HepG2 (cell line): Measurements from ENCODE around the gene MYBPC3.
A peak's percentile ranks its signal among the peaks of the same experiment; 100 is the strongest.

Source experiments
- KDM1A ChIP-seq: IDR thresholded peaks from 2 replicates; pipeline ENCODE4 v1.6.1; 2016; ENCODE audit warnings: missing compliant biosample characterization
- ZNF232 ChIP-seq: sonication (generic); formaldehyde crosslinking; IDR thresholded peaks from 2 replicates; pipeline ENCODE4 v1.4.0; 2020; ENCODE audit warnings: missing genetic modification reagents, borderline replicate concordance
- TF ChIP-seq, protein P1 (sequence below), 2 experiments: sonication (generic) in 1 of 2; formaldehyde crosslinking in 1 of 2; IDR thresholded peaks; 2 replicates each; pipeline versions ENCODE4 v1.6.1 to v1.9.0; 2014 to 2022; ENCODE audit warnings: antibody characterized with exemption in 1 of 2, borderline replicate concordance in 1 of 2, inconsistent platforms in 1 of 2, low read depth in 1 of 2, missing genetic modification reagents in 1 of 2

DNA sequence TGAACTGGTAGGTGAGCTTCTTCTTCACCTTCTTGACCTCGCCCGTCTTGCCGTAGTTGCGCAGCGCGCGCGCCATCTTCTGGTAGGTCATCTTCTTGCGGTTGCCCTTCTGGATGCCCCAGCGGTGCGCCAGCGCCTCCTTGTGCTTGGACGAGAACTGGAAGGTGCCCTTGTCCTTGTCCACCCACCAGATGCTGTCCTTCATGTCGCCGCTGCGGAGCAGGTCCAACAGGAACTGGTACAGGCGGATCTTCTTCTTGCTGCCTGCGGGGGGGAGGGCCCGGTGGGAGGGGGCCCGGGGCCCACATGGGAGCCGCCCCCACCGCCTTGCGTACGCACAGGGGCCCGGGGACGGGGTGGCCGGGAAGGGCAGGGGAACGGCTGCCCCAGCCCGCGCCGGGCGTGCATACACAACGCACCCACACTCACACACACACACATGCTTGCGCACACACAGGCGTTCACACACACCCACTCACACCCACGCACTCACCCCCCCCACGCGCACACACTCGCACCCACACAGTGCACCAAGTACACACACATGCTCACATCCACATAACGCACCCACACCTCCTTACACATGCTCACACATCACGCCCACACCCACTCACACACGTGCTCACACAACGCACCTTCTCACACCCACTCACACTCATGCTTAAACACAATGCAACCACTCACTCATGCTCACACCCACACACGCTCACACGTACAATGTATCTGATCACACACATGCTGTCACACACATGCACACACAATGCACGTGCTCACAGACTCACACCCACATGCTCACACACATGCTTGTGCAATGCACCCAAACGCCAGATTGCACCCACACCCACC, 3.0 kb upstream of the MYBPC3 start:
- TF ChIP-seq ZNF232: no peak
- TF ChIP-seq, protein P1, sequence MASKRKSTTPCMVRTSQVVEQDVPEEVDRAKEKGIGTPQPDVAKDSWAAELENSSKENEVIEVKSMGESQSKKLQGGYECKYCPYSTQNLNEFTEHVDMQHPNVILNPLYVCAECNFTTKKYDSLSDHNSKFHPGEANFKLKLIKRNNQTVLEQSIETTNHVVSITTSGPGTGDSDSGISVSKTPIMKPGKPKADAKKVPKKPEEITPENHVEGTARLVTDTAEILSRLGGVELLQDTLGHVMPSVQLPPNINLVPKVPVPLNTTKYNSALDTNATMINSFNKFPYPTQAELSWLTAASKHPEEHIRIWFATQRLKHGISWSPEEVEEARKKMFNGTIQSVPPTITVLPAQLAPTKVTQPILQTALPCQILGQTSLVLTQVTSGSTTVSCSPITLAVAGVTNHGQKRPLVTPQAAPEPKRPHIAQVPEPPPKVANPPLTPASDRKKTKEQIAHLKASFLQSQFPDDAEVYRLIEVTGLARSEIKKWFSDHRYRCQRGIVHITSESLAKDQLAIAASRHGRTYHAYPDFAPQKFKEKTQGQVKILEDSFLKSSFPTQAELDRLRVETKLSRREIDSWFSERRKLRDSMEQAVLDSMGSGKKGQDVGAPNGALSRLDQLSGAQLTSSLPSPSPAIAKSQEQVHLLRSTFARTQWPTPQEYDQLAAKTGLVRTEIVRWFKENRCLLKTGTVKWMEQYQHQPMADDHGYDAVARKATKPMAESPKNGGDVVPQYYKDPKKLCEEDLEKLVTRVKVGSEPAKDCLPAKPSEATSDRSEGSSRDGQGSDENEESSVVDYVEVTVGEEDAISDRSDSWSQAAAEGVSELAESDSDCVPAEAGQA (IDR thresholded peaks at IDR 0.05; ENCODE audit: low read depth): no peak
- TF ChIP-seq, protein P1 (CRISPR knock-in tag; IDR thresholded peaks at IDR 0.05; ENCODE audit: borderline replicate concordance): no peak
- peak; percentile 79 for TF ChIP-seq KDM1A (CRISPR knock-in tag)
